ENCODE measurements around the gene ZDHHC1. TPM values are rescaled to one million over a fixed set of nuclear protein-coding genes. Genes with fewer than 3 reads are reported as not detected.

The ZDHHC1 gene
- total and polyA plus RNA-seq, 2 of the 13 experiments (the other 11 are each of a cell fraction or from before 2014, with no cell fraction given): 0.51 to 1.1 TPM

DNA sequence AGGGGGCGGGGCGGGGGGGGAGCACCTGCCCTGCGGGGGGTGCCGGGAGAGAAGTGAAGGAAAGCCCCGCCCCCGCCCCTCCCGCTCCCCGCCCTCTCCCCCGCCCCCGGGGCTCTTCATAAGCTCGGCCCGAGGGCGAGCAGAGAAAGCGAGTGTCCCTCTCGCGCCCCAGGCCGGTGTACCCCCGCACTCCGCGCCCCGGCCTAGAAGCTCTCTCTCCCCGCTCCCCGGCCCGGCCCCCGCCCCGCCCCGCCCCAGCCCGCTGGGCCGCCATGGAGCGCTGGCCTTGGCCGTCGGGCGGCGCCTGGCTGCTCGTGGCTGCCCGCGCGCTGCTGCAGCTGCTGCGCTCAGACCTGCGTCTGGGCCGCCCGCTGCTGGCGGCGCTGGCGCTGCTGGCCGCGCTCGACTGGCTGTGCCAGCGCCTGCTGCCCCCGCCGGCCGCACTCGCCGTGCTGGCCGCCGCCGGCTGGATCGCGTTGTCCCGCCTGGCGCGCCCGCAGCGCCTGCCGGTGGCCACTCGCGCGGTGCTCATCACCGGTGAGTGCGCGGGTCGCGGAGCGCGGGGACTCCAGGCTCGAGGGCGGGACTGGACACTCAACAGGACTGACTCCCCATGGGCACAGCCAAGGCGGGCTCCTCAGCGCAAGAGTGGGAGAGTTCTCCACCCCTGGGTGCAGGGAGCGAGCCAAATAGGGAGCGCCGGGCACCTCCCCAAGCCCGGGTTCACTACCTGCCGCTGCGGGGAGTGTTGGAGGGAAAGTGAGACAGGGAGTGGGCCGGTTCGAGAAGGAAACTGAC is 14.9 kb upstream of the ZDHHC1 start, which contains the start of gene HSD11B2 (continued):
- TF ChIP-seq, protein P1, sequence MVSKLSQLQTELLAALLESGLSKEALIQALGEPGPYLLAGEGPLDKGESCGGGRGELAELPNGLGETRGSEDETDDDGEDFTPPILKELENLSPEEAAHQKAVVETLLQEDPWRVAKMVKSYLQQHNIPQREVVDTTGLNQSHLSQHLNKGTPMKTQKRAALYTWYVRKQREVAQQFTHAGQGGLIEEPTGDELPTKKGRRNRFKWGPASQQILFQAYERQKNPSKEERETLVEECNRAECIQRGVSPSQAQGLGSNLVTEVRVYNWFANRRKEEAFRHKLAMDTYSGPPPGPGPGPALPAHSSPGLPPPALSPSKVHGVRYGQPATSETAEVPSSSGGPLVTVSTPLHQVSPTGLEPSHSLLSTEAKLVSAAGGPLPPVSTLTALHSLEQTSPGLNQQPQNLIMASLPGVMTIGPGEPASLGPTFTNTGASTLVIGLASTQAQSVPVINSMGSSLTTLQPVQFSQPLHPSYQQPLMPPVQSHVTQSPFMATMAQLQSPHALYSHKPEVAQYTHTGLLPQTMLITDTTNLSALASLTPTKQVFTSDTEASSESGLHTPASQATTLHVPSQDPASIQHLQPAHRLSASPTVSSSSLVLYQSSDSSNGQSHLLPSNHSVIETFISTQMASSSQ (IDR thresholded peaks at IDR 0.05; ENCODE audit: low read depth): no peak
- TF ChIP-seq, protein P1 (CRISPR knock-in tag; IDR thresholded peaks at IDR 0.05; ENCODE audit: borderline replicate concordance): no peak
- 0 out of 2 replicates have a peak, but pooled peaks have one; percentile 34 for TF ChIP-seq KMT2A (CRISPR knock-in tag; IDR thresholded peaks at IDR 0.05)
- TF ChIP-seq PAF1 (CRISPR knock-in tag; IDR thresholded peaks at IDR 0.05): no peak
- TF ChIP-seq, protein P2, sequence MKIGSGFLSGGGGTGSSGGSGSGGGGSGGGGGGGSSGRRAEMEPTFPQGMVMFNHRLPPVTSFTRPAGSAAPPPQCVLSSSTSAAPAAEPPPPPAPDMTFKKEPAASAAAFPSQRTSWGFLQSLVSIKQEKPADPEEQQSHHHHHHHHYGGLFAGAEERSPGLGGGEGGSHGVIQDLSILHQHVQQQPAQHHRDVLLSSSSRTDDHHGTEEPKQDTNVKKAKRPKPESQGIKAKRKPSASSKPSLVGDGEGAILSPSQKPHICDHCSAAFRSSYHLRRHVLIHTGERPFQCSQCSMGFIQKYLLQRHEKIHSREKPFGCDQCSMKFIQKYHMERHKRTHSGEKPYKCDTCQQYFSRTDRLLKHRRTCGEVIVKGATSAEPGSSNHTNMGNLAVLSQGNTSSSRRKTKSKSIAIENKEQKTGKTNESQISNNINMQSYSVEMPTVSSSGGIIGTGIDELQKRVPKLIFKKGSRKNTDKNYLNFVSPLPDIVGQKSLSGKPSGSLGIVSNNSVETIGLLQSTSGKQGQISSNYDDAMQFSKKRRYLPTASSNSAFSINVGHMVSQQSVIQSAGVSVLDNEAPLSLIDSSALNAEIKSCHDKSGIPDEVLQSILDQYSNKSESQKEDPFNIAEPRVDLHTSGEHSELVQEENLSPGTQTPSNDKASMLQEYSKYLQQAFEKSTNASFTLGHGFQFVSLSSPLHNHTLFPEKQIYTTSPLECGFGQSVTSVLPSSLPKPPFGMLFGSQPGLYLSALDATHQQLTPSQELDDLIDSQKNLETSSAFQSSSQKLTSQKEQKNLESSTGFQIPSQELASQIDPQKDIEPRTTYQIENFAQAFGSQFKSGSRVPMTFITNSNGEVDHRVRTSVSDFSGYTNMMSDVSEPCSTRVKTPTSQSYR (CRISPR knock-in tag; IDR thresholded peaks at IDR 0.05; ENCODE audit: borderline replicate concordance): no peak
- TF ChIP-seq, protein P3, sequence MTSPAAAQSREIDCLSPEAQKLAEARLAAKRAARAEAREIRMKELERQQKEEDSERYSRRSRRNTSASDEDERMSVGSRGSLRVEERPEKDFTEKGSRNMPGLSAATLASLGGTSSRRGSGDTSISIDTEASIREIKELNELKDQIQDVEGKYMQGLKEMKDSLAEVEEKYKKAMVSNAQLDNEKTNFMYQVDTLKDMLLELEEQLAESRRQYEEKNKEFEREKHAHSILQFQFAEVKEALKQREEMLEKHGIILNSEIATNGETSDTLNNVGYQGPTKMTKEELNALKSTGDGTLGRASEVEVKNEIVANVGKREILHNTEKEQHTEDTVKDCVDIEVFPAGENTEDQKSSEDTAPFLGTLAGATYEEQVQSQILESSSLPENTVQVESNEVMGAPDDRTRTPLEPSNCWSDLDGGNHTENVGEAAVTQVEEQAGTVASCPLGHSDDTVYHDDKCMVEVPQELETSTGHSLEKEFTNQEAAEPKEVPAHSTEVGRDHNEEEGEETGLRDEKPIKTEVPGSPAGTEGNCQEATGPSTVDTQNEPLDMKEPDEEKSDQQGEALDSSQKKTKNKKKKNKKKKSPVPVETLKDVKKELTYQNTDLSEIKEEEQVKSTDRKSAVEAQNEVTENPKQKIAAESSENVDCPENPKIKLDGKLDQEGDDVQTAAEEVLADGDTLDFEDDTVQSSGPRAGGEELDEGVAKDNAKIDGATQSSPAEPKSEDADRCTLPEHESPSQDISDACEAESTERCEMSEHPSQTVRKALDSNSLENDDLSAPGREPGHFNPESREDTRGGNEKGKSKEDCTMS (CRISPR knock-in tag; conservative IDR thresholded peaks at IDR 0.05): no peak
- TF ChIP-seq, protein P4, sequence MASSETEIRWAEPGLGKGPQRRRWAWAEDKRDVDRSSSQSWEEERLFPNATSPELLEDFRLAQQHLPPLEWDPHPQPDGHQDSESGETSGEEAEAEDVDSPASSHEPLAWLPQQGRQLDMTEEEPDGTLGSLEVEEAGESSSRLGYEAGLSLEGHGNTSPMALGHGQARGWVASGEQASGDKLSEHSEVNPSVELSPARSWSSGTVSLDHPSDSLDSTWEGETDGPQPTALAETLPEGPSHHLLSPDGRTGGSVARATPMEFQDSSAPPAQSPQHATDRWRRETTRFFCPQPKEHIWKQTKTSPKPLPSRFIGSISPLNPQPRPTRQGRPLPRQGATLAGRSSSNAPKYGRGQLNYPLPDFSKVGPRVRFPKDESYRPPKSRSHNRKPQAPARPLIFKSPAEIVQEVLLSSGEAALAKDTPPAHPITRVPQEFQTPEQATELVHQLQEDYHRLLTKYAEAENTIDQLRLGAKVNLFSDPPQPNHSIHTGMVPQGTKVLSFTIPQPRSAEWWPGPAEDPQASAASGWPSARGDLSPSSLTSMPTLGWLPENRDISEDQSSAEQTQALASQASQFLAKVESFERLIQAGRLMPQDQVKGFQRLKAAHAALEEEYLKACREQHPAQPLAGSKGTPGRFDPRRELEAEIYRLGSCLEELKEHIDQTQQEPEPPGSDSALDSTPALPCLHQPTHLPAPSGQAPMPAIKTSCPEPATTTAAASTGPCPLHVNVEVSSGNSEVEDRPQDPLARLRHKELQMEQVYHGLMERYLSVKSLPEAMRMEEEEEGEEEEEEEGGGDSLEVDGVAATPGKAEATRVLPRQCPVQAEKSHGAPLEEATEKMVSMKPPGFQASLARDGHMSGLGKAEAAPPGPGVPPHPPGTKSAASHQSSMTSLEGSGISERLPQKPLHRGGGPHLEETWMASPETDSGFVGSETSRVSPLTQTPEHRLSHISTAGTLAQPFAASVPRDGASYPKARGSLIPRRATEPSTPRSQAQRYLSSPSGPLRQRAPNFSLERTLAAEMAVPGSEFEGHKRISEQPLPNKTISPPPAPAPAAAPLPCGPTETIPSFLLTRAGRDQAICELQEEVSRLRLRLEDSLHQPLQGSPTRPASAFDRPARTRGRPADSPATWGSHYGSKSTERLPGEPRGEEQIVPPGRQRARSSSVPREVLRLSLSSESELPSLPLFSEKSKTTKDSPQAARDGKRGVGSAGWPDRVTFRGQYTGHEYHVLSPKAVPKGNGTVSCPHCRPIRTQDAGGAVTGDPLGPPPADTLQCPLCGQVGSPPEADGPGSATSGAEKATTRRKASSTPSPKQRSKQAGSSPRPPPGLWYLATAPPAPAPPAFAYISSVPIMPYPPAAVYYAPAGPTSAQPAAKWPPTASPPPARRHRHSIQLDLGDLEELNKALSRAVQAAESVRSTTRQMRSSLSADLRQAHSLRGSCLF (CRISPR knock-in tag; IDR thresholded peaks at IDR 0.05; ENCODE audit: borderline replicate concordance): no peak
- peak; percentile 66 for TF ChIP-seq POLR2G (IDR thresholded peaks at IDR 0.05; ENCODE audit: low read depth, low read length)
- no peak for TF ChIP-seq NR3C1 (CRISPR knock-in tag; IDR thresholded peaks at IDR 0.05)
- no peak for TF ChIP-seq ZNF317 (CRISPR knock-in tag; IDR thresholded peaks at IDR 0.05)
- TF ChIP-seq NKX3-1 (CRISPR knock-in tag; IDR thresholded peaks at IDR 0.05): no peak
- TF ChIP-seq ZBTB1 (CRISPR knock-in tag; IDR thresholded peaks at IDR 0.05; ENCODE audit: borderline replicate concordance): no peak
- TF ChIP-seq NBN (conservative IDR thresholded peaks at IDR 0.05): no peak
- no peak for TF ChIP-seq HDAC6 (IDR thresholded peaks at IDR 0.05; ENCODE audit: low read depth, low read length)
- no peak for TF ChIP-seq SMC3 (IDR thresholded peaks at IDR 0.05; ENCODE audit: low read length)

Measured in HepG2 (cell line).